ENCODE results near the gene TSKS. TPM values are rescaled to one million over a fixed set of nuclear protein-coding genes. Genes with fewer than 3 reads are reported as not detected.
A peak's percentile ranks its signal among the peaks of the same experiment; 100 is the strongest.

The TSKS gene
- total RNA-seq, 1 donor from 2014 or later, result not detected

GRCh38 chr19:49780861-49781260 is 17.8 kb upstream of the TSKS start:
- peaks cover 29% of the 10 kb centered on the region for H3K36me3 Mint-ChIP-seq (ENCODE audit: low read depth, unreplicated experiment)
- no peak for FAIRE-seq
- TF ChIP-seq CTCF (IDR thresholded peaks at IDR 0.05; ENCODE audit: insufficient read depth, low read depth, low read length) (no peak), EZH2 (IDR thresholded peaks at IDR 0.05; ENCODE audit: insufficient read depth, low read length) (no peak)

GRCh38 chr19:49779731-49780555 is 16.8 kb upstream of the TSKS start:
- H3K4me2 ChIP-seq (ENCODE audit: low read length), result no peak overlapping the region
- no peak overlapping the region for H3K4me3 ChIP-seq (ENCODE audit: insufficient read depth, low read depth, low read length)
- TF ChIP-seq CTCF (IDR thresholded peaks at IDR 0.05; ENCODE audit: insufficient read depth, low read depth, low read length) (no peak), EZH2 (IDR thresholded peaks at IDR 0.05; ENCODE audit: insufficient read depth, low read length) (no peak)
- DNase-seq (ENCODE audit: low read depth), result no peak
- H3K79me2 ChIP-seq (ENCODE audit: insufficient read depth, low read length), result peaks cover 53% of the 10 kb centered on the region
- Mint-ChIP-seq H3K9me3 (ENCODE audit: unreplicated experiment) (no peaks in the 10 kb centered on the region), H3K36me3 (ENCODE audit: low read depth, unreplicated experiment) (peaks cover 25% of the 10 kb centered on the region), H3K4me1 (ENCODE audit: low read depth, unreplicated experiment) (no peaks in the 10 kb centered on the region), H3K27ac (ENCODE audit: unreplicated experiment) (peak overlapping the region; percentile 48), H3K27me3 (ENCODE audit: low read depth, unreplicated experiment) (no peaks in the 10 kb centered on the region), H3K4me3 (ENCODE audit: unreplicated experiment) (no peak overlapping the region)
- H3K9ac ChIP-seq (ENCODE audit: low read length), result no peak overlapping the region
- H3K36me3 ChIP-seq (ENCODE audit: insufficient read depth, low read length), result peaks cover 10% of the 10 kb centered on the region
- no peak overlapping the region for H3K27ac ChIP-seq (ENCODE audit: low read depth, low read length)
- H3K9me3 ChIP-seq (ENCODE audit: insufficient read depth, low read depth, low read length), result no peaks in the 10 kb centered on the region
- peaks cover 51% of the 10 kb centered on the region for H4K20me1 ChIP-seq (ENCODE audit: insufficient read depth, low read length)
- no peak overlapping the region for H2AFZ ChIP-seq (ENCODE audit: low read depth, low read length)
- H3K27me3 ChIP-seq (ENCODE audit: insufficient read depth, low read length), result no peaks in the 10 kb centered on the region
- no peaks in the 10 kb centered on the region for H3K4me1 ChIP-seq (ENCODE audit: insufficient read depth, low read length)
- FAIRE-seq, result no peak

More at GRCh38 chr19:49780861-49781260, 17.8 kb upstream of the TSKS start:
- Histone ChIP-seq H3K36me3 (ENCODE audit: insufficient read depth, low read length) (peaks cover 11% of the 10 kb centered on the region), H3K27me3 (ENCODE audit: insufficient read depth, low read length) (no peaks in the 10 kb centered on the region), H3K9me3 (ENCODE audit: insufficient read depth, low read depth, low read length) (no peaks in the 10 kb centered on the region), H3K4me2 (ENCODE audit: low read length) (no peak overlapping the region), H3K4me1 (ENCODE audit: insufficient read depth, low read length) (no peaks in the 10 kb centered on the region), H3K9ac (ENCODE audit: low read length) (no peak overlapping the region), H3K4me3 (ENCODE audit: insufficient read depth, low read depth, low read length) (no peak overlapping the region), H4K20me1 (ENCODE audit: insufficient read depth, low read length) (peaks cover 50% of the 10 kb centered on the region), H3K79me2 (ENCODE audit: insufficient read depth, low read length) (peaks cover 44% of the 10 kb centered on the region), H2AFZ (ENCODE audit: low read depth, low read length) (no peak overlapping the region), H3K27ac (ENCODE audit: low read depth, low read length) (no peak overlapping the region)
- DNase-seq (ENCODE audit: low read depth), result no peak
- no peaks in the 10 kb centered on the region for H3K4me1 Mint-ChIP-seq (ENCODE audit: low read depth, unreplicated experiment)
- H3K9me3 Mint-ChIP-seq (ENCODE audit: unreplicated experiment), result no peaks in the 10 kb centered on the region
- H3K27me3 Mint-ChIP-seq (ENCODE audit: low read depth, unreplicated experiment), result no peaks in the 10 kb centered on the region
- no peak overlapping the region for H3K4me3 Mint-ChIP-seq (ENCODE audit: unreplicated experiment)
- peak overlapping the region; percentile 37 for H3K27ac Mint-ChIP-seq (ENCODE audit: unreplicated experiment)

- H3K27ac Mint-ChIP-seq (ENCODE audit: unreplicated experiment), result no peak overlapping the region
- TF ChIP-seq CTCF (IDR thresholded peaks at IDR 0.05; ENCODE audit: insufficient read depth, low read depth, low read length), result no peak
- no peak for TF ChIP-seq EZH2 (IDR thresholded peaks at IDR 0.05; ENCODE audit: insufficient read depth, low read length)
- no peak overlapping the region for H3K9ac ChIP-seq (ENCODE audit: low read length)
- DNase-seq (ENCODE audit: low read depth) (no peak), FAIRE-seq (no peak)
- no peak overlapping the region for H3K4me3 Mint-ChIP-seq (ENCODE audit: unreplicated experiment)
- no peak overlapping the region for H3K27ac ChIP-seq (ENCODE audit: low read depth, low read length)
- no peak overlapping the region for H3K4me3 ChIP-seq (ENCODE audit: insufficient read depth, low read depth, low read length)
- peaks cover 74% of the 10 kb centered on the region for H4K20me1 ChIP-seq (ENCODE audit: insufficient read depth, low read length)
- H3K4me2 ChIP-seq (ENCODE audit: low read length), result no peak overlapping the region
- no peak overlapping the region for H2AFZ ChIP-seq (ENCODE audit: low read depth, low read length)
- peaks cover 81% of the 10 kb centered on the region for H3K79me2 ChIP-seq (ENCODE audit: insufficient read depth, low read length)
- H3K9me3 Mint-ChIP-seq (ENCODE audit: unreplicated experiment), result no peaks in the 10 kb centered on the region
- H3K4me1 Mint-ChIP-seq (ENCODE audit: low read depth, unreplicated experiment), result peaks cover 2% of the 10 kb centered on the region
- no peaks in the 10 kb centered on the region for H3K4me1 ChIP-seq (ENCODE audit: insufficient read depth, low read length)
- no peaks in the 10 kb centered on the region for H3K9me3 ChIP-seq (ENCODE audit: insufficient read depth, low read depth, low read length)
- no peaks in the 10 kb centered on the region for H3K27me3 ChIP-seq (ENCODE audit: insufficient read depth, low read length)
- no peaks in the 10 kb centered on the region for H3K36me3 ChIP-seq (ENCODE audit: insufficient read depth, low read length)
- peaks cover 21% of the 10 kb centered on the region for H3K36me3 Mint-ChIP-seq (ENCODE audit: low read depth, unreplicated experiment)
- H3K27me3 Mint-ChIP-seq (ENCODE audit: low read depth, unreplicated experiment), result no peaks in the 10 kb centered on the region
Measured at GRCh38 chr19:49776371-49776764, 13.3 kb upstream of the TSKS start.

Data from astrocyte (in vitro differentiated cells and primary cell).